GM18519 (cell line): ENCODE data around the gene DCAKD.

ENCODE experiments used
- ATAC-seq: cut with Tn5 transposase; IDR thresholded peaks from one replicate; pipeline ENCODE4 v1.9.1; 2021; ENCODE audit warnings: mild to moderate bottlenecking, moderate library complexity; ENCODE audit not compliant: unreplicated experiment, low FRiP score

Gene DCAKD

GRCh38 chr17:44977814-44978550 lies 73.5 kb downstream of the DCAKD start:
- no peak for ATAC-seq

- ATAC-seq: no peak
These were observed 74.4 kb downstream of the DCAKD start for GRCh38 chr17:44977065-44977464.

- no peak for ATAC-seq
These were observed 75.2 kb downstream of the DCAKD start for GRCh38 chr17:44976206-44976605.
